Stimulated activated CD8-positive, alpha-beta memory T cell treated with anti-CD3 and anti-CD28 coated beads, Interleukin-7, amount 100 ng/mL, for 1 hour (primary cell): ENCODE measurements around the gene RABGEF1.
"Not testable (repeated sequence)": the region's sequence is repeated elsewhere in the genome, so short reads cannot be mapped to it uniquely, and the experiment has no call there.

Experiments used
- DNase-seq, 2 donors: peaks; one replicate each; pipeline ENCODE4 v3.0.0-alpha.2; 2020; ENCODE audit warnings: low read depth in 2 of 2

The RABGEF1 gene

GRCh38 chr7:66765322-66766025 is 24.9 kb downstream of the RABGEF1 start:
- DNase-seq = not testable (repeated sequence)

GRCh38 chr7:66766041-66766440 is 25.5 kb downstream of the RABGEF1 start:
- no peak for DNase-seq

- not testable (repeated sequence) for DNase-seq
Observed at GRCh38 chr7:66767486-66767885, 27.0 kb downstream of the RABGEF1 start.

GRCh38 chr7:66768865-66769832 is 28.6 kb downstream of the RABGEF1 start:
- DNase-seq = no peak

- DNase-seq = no peak
Observed at GRCh38 chr7:66769833-66770512, 29.4 kb downstream of the RABGEF1 start.

GRCh38 chr7:66771795-66772194 is 31.3 kb downstream of the RABGEF1 start:
- DNase-seq = no peak

- not testable (repeated sequence) for DNase-seq
Observed at GRCh38 chr7:66773744-66774143, 33.2 kb downstream of the RABGEF1 start.

- DNase-seq = not testable (repeated sequence)
Observed at GRCh38 chr7:66776383-66776782, 35.9 kb downstream of the RABGEF1 start.

- DNase-seq = no peak
Observed at GRCh38 chr7:66776800-66777442, 36.4 kb downstream of the RABGEF1 start.

- DNase-seq = no peak
Observed at GRCh38 chr7:66778201-66778600, 37.7 kb downstream of the RABGEF1 start.

- DNase-seq = no peak
Observed at GRCh38 chr7:66779669-66780409, 39.3 kb downstream of the RABGEF1 start.

- no peak for DNase-seq
Observed at GRCh38 chr7:66781408-66782090, 41.0 kb downstream of the RABGEF1 start.

GRCh38 chr7:66782875-66783274 is 42.3 kb downstream of the RABGEF1 start:
- not testable (repeated sequence) for DNase-seq

- DNase-seq = not testable (repeated sequence)
Observed at GRCh38 chr7:66783887-66784595, 43.5 kb downstream of the RABGEF1 start.

GRCh38 chr7:66790196-66790595 is 49.7 kb downstream of the RABGEF1 start:
- DNase-seq = no peak

GRCh38 chr7:66790725-66791124 is 50.2 kb downstream of the RABGEF1 start:
- DNase-seq = no peak

GRCh38 chr7:66800591-66800990 is 60.1 kb downstream of the RABGEF1 start:
- no peak for DNase-seq

GRCh38 chr7:66804001-66804400 is 63.5 kb downstream of the RABGEF1 start:
- DNase-seq = no peak

- no peak for DNase-seq
Observed at GRCh38 chr7:66807736-66808135, 67.2 kb downstream of the RABGEF1 start.

GRCh38 chr7:66810716-66811115 is 70.2 kb downstream of the RABGEF1 start:
- DNase-seq = no peak
